Stimulated activated CD4-positive, alpha-beta T cell treated with anti-CD3 and anti-CD28 coated beads, Interleukin-15, amount 100 ng/mL, for 48 hours (primary cell): Measurements from ENCODE around the gene GRID1.
"Not testable (repeated sequence)": the region's sequence is repeated elsewhere in the genome, so short reads cannot be mapped to it uniquely, and the experiment has no call there.

Experiments used
- DNase-seq, 2 donors: peaks; one replicate each; pipeline ENCODE4 v3.0.0-alpha.2; 2020; ENCODE audit warnings: low read depth in 2 of 2

GRID1 gene

DNA sequence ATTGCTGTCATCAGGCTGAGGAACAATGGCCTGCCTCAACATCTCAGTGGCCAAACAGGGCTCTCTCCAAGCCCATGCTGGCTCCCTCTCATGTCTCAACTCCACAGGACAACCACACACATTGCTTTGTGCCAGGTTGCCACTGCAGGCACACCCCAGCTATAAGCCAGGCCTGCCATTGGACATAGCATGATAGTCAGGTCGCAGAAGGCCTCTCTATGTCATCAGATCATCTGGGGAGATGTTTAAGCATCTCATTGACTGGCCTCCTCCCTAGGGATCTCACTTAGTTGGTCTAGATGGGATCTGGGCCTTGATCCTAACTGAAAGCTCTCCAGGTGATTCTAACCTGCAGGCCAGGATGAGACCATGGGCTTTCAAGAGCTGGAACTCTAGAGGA is 257.2 kb downstream of the GRID1 start:
- no peak for DNase-seq

DNA sequence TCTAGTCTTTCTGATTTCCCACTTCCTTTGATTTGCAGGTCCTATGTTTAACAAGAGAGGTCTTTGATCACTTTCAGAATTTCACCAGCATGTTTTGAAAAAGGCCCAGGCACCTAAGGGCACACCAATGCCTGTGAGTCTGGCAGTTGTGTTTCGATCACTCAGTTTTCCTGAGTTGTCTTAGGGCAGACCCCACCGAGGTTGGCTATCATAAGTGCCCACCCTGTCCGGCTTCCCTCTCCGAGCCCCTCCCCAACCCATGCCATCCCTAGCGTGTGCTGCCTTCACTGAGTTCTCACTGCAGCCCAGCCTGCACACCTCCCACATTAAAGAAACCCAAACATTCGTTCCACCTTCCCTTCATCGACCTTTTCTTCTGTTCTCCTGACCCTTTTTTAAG is 257.9 kb downstream of the GRID1 start:
- DNase-seq, result no peak

DNA sequence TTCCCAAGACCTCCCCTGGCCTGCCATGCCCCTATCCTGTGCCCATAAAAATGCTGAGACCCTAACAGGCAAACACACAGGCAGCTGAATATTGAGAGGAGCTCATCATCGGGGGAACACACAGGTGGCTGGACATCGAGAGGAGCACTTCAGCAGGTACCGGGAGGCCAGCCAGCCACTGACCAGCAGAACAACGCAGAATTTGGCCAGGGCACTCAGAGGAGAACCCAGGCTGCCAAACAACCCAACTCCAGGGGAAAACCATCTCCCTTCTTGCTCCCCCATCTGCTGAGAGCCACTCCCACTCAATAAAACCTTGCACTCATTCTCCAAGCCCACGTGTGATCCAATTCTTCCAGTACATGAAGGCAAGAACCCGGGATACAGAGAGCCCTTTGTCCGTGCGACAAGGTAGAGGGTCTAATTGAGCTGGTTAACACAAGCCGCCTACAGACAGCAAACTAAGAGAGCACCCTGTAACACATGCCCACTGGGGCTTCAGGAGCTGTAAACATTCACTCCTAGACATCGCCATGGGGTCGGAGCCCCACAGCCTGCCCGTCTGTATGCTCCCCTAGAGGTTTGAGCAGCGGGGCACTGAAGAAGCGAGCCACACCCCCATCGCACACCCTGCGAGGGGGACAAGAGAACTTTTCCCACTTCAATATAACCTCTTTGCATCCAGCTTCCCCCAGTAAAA is 258.8 kb downstream of the GRID1 start:
- DNase-seq, result not testable (repeated sequence)

DNA sequence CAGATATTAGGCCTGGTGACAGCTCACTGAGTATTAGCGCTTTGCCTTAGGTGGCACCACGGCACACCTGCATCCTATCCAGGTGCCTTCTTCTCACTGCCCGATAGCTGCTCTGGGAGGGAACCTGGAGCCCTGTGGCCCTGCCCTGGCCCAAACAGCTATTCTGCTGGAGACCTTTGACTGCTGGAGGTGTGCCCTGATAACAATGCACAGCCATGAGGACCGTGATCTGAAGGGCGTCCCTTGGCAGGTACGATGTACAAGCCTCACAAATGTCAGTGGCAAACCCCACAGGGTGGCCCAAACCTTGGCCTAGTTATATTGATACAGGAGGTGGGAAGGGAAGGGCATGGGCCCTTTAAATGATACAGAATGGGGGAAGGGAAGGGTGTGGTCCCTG is 259.5 kb downstream of the GRID1 start:
- no peak for DNase-seq

DNA sequence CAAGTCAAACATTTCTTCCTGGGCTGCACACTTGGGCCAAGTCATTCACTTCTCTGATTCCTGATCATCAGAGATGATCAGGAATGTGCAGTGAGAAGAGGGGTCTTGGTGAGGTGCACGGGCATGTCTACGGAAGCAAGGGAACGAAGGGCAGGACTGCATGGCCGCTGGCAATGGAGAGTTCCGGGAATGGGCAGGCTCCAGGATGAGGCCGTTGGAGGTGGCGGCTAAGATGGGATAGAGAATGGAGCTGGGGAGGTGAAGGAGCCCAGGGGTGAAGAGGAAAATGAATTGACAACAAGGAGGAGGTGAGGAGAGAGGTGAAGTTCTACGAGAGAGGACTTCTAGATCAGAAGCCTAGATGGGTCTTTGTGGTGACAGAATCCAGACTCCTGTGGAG is 260.0 kb downstream of the GRID1 start:
- no peak for DNase-seq

DNA sequence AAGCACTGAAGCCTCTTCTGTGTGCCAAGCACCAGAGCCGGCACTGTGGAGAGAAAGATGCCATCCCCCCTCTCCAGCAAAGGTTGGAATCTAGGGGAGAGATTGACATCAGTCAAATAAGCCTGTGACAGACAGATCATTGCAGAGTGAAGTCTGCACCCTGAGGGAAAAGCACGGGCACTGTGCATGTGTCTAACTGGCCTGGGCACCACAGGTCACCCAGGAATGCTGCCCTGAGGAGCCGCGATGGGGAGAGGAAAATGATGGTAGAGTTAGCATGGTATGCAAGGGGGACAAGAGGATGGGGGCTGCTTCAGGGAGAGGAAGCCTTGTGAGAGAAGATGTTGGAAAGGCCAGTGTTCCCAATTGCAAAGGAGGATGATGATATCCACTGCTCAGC is 261.0 kb downstream of the GRID1 start:
- no peak for DNase-seq

DNA sequence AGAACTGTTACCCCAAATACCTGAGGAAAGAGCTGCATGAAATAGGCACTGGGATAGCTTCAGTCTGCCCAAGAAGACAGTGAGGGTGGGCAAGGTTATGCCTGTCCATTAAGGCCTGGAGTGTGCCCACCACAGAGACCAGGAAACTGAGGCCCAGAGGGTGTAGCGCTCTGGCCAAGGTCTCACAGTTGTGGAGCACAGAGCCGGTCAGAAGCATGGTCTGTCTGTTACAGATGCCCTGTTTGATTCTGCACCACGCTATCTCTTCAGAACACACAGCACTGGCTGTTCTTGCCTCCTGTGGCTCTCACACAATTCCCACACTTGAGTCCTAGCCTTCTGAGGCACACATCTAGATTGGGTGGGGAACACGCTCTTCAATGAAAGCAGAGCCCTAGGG is 261.4 kb downstream of the GRID1 start:
- no peak for DNase-seq

DNA sequence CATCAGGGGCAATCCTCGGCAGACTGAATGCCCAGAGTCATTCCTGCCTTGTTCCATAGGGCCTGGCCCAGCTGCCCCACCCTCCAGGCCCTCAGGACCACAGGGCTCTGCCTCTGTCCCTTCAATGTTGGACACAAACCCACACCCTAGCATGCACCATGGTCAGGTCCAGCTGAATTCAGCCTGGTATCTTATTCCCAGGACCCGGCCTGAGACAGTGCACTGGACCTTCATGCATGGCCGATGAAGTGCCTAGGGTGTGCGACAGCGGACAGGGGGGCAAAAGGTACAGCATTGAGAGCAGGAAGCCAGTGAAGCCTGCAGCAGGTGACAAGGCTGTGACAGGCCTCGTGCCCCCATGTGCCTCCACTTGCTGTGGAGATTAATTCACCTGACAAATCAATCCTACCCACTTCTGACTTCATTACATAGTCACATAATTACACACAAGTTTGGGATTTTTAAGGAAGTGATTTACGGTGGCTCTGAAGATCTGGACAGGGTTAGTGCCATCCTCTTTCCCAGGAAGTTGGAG is 261.9 kb downstream of the GRID1 start:
- DNase-seq, result no peak

DNA sequence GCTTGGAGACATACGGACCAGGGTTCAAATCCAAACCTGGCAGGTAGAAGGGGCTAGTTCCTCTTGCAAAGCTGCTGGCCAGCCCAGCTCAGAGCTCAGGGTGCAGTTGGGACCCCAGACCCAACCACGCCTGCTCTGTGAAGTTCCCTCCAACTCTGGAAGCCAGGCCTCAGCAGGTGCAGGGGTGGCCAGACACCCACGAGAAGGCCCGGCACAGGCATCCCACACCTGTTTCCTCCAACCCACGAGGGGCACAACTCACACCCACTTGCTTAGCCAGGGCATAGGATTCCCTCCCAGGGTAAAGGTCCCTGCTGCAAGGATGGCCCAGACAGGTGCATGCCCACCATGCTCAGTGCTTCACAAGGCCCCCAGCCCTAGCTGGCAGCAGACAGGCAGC is 262.4 kb downstream of the GRID1 start:
- no peak for DNase-seq

DNA sequence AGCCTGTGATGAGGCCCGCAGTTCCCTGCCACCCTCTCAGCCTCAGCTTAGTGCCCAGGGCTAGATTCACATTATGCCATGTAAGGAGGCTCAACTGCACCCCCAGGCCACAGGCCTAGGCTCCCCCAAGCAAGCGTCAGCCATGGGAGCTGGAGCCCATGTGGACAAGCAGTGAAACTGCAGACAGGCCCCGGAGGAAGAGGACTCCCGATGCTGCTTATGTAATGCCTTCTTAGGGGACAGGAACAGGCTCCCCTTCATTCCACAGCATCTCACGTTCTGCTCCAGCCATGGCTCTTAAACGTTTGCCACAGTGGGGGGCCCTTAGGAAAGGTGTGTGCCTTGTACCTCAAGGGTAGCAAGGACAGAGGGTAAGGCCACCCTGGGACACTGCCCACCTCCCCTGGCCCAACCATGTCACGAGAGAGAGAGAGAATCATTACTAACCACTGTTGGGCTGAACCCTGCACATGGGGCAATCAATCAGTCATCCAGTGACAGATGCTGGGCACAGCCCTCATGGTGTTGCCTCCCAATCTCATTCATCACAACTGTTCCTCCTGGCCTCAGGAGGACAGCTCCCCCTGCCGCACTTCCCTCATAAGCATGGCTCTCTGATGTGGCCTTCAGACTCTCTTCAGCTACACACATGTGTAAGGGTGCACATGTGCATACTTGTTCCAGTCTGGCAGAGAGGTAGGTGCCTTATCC is 263.0 kb downstream of the GRID1 start:
- DNase-seq, result no peak

DNA sequence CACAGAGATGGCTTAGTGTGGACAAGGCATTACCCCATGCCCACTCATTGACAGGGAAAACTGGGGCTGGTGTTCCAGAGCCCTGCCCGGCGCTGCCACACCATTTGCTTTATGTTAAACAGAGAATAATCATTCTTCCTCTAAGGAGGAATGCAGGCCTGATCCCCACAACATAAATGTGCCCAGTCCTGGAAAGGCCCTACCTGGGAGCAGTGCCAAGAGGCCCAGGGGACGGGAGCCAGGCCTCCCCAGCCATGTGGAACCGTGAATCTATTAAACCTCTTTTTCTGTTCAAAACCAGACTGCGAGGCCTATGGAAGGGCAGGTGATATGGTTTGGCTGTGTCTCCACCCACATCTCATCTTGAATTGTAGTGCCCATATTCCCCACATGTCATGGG is 264.1 kb downstream of the GRID1 start:
- no peak for DNase-seq

DNA sequence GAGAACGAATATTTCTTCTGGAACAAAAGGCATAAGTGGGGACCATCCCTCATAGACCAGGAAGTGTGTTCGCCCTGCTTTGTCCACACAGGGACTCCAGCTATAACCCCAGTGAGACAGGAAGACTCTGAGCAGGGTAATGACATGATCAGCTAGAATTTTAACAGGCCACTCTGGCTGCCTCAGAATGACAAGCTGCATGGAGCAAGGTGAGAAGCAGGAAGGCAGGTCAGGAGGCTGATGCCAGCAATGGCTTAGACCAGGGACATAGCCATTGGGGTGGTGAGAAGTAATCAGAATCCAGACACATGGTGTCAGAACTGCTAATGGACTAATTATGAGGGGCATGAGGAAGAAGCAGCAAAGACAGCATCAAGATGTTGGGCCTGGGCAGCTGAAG is 264.6 kb downstream of the GRID1 start:
- no peak for DNase-seq

DNA sequence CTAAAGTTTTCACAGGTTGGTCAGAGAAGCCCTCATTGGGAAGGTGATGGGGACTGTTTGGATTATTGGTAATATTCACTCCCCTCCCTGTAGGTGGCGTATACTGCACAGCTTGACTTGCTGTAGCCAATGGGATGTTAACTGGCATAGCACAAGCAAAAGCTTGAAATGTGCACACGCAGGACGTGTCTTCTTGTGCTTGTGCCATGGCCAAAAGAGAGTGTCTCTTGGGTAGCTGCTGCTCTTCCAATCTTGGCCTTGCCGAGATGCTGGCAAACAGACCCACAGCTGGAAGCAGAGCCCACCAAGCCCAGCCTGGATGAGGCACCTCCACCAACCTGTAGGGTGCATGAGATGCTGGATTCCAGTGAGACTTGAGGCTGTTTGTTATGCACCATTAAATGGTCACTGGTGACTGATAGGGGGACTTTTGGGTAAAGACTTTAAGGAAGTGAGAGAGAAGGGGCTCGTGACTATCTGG is 266.0 kb downstream of the GRID1 start:
- no peak for DNase-seq

DNA sequence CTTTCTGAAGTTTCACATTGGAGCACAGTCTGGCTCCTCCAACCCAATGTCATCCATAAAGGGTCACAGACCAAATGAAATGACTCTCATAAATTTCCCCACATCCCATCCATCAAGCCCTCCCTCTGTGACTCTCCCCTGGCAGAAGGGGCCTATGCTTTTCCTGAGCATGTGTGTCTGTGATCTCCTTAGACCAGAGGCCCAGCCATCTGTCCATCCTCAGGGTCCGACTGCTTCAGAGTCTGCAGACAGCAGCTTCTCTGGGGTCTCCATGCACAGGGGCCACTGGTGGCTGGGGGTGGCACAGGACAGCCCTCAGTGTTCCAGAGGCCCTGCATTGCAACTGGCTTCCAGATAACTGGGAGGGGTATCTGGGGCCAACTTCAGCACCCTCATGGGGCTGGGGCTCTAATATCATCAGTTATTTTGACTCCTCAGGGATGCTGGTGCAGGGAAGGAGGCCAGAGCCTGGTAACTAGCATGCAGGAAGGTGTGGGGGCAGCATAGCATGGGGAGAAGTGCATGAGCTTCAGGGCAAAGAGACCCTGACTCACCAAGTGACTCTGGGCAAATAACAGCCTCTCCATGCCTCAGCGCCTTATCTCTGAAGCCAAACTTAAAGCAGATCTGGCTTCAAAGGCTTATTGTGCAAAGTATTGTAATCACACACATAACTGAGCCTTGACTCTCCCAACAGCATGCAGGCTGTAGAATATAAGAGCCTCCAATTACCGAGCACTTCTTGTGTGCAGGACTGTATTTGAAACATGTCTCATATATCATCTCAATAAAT is 266.9 kb downstream of the GRID1 start:
- DNase-seq, result no peak

DNA sequence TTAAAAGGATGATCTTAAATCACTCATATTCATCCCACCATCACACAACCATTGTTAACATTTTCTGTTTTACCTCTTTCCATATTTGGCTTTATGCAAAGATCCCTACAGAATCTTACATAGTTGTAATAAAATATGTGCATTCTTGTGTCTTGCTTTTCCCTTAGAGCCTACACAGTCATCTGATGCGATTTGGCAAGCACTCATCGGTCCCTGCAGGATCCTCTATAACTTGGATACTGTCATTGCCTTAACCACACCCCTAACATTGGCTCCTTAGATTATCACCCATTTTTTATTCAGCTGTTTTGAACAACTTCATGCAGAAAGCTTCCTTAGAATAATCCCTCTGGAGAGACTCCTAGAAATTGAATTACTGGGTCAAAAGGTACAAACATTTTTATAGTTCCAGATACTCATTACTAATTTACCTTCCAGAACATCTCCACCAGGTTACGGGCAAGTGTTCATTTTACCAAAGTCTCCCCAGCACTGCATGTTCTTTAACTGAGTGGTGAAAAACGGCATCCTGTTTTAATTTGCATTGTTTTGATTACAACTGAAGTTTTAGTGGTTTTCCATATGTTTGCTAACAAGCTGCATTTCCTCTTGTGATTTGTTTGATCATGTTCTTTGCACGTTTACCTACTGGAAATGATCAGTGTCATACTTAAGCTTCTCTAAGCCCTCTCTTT is 268.3 kb downstream of the GRID1 start:
- no peak for DNase-seq

DNA sequence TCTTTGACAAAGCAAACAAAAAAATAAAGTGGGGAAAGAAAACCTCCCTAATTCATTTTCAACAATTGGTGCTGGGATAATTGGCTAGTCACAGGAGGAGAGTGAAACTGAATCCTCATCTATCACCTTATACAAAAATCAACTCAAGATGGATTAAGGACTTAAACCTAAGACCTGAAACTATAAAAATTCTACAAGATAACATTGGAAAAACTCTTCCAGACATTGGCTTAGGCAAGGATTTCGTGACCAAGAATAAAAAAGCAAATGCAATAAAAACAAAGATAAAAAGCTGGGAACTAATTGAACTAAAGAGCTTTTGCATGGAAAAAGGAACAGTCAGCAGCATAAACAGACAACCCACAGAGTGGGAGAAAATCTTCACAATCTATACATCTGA is 271.5 kb downstream of the GRID1 start:
- not testable (repeated sequence) for DNase-seq

DNA sequence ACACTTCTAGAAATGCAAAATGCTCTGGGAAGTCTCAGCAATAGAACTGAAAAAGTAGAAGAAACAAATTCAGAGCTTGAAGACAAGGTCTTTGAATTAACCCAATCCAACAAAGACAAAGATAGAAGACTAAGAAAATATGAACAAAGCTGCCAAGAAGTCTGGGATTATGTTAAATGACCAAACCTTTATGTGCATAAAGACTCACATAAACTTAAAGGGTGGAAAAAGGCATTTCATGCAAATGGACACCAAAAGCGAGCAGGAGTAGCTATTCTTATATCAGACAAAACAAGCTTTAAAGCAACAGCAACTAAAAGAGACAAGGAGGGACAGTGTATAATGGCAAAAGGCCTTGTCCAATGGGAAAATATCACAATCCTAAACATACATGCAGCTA is 274.3 kb downstream of the GRID1 start:
- not testable (repeated sequence) for DNase-seq

DNA sequence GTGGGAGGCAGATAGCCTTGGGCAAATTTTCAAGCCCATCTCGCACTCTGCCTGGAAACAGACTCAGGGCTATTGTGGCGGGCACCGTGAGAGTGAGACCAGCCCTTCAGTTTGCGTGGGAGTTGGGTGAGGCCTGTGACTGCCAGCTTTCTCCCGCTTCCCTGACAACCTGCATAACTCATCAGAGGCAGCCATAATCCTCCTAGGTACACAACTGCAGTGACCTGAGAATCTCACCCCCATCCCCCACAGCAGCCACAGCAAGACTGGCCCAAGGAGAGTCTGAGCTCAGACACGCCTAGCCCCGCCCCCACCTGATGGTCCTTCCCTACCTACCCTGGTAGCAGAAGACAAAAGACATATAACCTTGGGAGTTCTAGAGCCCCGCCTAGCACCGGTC is 275.4 kb downstream of the GRID1 start:
- no peak for DNase-seq

DNA sequence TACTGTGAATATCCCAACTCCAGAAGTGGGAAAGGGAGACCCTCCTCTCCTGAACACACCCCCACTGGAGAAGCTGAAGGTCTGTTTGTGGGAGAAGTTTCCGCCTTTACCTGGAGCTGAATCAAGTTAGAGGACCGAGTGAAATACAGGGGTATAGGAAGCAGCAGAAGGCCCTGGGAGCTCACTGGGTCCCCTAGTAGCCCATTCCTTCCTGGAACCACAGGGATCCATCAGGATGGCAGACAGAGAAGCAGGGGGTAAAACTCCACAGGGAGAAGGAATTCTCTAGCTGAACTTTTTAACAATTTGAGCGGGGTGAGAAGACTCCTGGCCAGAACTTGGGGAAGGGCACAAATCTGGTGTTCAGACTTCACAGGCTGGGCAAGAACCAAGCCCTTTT is 275.8 kb downstream of the GRID1 start:
- DNase-seq, result no peak

DNA sequence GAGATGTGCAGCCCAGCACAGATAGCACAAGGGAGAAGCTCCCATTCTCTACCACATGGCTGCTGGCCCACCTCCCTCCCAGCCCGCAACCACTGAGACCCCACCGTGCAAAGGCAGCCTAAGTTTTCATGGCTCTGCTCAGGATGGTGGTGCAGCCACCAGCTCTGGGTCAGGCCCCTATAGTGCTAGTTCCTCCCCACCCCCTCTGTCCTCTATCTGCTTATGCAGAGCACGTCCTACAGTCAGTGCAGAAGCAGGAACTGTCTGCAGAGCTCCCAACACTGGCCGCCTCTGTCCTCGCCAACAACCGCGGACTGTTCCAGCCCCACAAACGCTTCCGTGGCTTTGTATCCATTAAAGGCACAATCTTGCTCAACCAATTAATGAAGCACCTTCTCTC is 278.9 kb downstream of the GRID1 start:
- no peak for DNase-seq

DNA sequence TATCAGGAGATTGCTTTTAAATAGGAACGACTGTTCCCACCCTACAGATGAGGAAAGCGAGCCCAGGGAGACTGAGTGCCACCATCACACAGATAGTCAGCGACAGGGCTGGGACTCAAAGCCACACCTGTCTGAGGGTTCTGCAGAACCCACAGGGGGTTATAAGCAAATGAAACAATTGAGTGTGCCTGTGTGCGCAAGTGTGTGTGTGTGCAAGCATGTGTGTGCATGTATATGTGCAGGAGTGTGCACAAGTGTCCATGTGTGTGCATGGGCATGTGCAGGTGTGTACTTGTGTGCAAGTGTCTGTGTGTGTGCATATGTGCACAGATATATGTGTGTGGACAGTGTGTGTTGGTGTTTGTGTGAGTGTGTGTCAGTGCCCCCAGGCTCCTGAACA is 280.2 kb downstream of the GRID1 start:
- DNase-seq, result no peak

DNA sequence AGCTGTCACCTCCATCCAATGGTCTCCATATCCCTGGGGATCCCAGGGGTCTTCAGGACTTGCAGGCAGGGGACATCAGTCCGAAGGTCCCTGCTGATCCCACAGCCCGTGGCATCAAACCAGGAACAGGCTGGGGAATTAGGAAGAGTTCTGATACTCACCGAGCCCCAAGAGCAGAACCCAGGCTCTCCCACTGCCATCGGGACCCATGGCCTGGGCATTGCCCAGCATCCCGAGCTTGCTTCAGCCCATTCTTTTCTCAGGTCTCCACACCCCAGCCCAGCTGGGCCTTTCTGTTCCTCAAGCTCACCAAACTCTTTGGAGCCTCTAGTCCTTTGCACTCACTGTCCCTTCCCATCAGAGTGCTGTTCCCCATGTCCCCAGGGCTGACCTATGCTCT is 280.9 kb downstream of the GRID1 start:
- no peak for DNase-seq
